AG09319 (cell line): Measurements from ENCODE around the gene TP53I3.
"Not testable (repeated sequence)": the region's sequence is repeated elsewhere in the genome, so short reads cannot be mapped to it uniquely, and the experiment has no call there.

ENCODE experiments used
- DNase-seq: peaks from one replicate; pipeline ENCODE4 v3.0.0-alpha.2; 2010; ENCODE audit warnings: low read depth; ENCODE audit errors: extremely low read depth
- TF ChIP-seq, protein P1 (sequence below): IDR thresholded peaks from 2 replicates; pipeline ENCODE4 v1.5.1; 2011; ENCODE audit warnings: low read depth, mild to moderate bottlenecking, inconsistent platforms, low read length, moderate library complexity

Gene TP53I3

GRCh38 chr2:24121469-24121868 lies 36.8 kb upstream of the TP53I3 start:
- TF ChIP-seq, protein P1, sequence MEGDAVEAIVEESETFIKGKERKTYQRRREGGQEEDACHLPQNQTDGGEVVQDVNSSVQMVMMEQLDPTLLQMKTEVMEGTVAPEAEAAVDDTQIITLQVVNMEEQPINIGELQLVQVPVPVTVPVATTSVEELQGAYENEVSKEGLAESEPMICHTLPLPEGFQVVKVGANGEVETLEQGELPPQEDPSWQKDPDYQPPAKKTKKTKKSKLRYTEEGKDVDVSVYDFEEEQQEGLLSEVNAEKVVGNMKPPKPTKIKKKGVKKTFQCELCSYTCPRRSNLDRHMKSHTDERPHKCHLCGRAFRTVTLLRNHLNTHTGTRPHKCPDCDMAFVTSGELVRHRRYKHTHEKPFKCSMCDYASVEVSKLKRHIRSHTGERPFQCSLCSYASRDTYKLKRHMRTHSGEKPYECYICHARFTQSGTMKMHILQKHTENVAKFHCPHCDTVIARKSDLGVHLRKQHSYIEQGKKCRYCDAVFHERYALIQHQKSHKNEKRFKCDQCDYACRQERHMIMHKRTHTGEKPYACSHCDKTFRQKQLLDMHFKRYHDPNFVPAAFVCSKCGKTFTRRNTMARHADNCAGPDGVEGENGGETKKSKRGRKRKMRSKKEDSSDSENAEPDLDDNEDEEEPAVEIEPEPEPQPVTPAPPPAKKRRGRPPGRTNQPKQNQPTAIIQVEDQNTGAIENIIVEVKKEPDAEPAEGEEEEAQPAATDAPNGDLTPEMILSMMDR = no peak
- no peak for DNase-seq

GRCh38 chr2:24121066-24121465 lies 36.4 kb upstream of the TP53I3 start:
- TF ChIP-seq, protein P1 = no peak
- DNase-seq = no peak

DNA sequence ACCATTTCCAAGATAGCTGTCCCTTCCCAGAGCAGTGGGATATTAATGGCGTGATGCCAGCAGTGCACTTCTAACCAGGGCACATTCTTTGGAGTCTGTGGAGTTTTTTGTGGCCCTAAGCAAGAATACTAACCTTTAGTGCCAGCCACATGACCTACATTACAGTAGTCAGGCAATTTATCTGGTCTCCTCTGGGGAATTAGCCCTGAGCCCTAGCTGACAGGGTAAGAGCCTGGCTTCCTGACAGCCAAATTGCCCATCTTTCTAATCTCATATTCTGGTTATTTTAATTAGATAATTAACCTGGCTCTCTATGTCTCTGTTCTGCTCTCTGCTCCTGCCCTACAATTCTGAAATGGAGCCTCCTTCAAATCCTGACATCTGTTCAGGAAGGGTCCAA lies 33.3 kb upstream of the TP53I3 start:
- no peak for DNase-seq
- TF ChIP-seq, protein P1 = no peak

DNA sequence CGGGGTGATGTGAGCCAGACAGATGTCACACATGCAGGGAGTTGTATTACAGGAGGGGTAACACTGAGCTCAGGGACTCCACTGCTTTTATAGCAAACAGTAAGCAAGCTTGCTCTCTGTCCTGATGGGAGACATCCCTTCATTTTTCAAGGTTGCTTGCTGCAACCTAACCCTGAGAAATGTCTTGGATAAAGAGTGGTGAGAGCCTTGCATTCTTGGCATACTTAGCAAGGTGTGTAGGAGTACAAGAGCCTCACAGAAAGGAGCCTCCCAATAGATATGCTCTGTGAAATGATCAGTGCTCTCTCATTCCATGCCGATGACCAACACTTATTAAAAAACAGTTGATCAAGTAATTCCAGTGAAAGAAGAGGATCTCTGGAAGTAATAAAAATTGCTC lies 30.4 kb upstream of the TP53I3 start:
- TF ChIP-seq, protein P1 = no peak
- DNase-seq = no peak

GRCh38 chr2:24111407-24111901 lies 26.8 kb upstream of the TP53I3 start:
- TF ChIP-seq, protein P1 = no peak
- DNase-seq = no peak

- TF ChIP-seq, protein P1 = no peak
- no peak for DNase-seq
Observed at GRCh38 chr2:24110660-24111303, 26.1 kb upstream of the TP53I3 start.

- not testable (repeated sequence) for DNase-seq
Observed at GRCh38 chr2:24109431-24109830, 24.8 kb upstream of the TP53I3 start.

- TF ChIP-seq, protein P1 = no peak
- DNase-seq = no peak
Observed at GRCh38 chr2:24107336-24107735, 22.7 kb upstream of the TP53I3 start.
